Uterus (tissue), 4 donors: ENCODE measurements around the gene GLIS2. TPM values are rescaled to one million over a fixed set of nuclear protein-coding genes. Genes with fewer than 3 reads are reported as not detected.

Source experiments
- DNase-seq, 2 donors: peaks; one replicate each; pipeline ENCODE4 v3.0.0-alpha.2; 2019 to 2020
- H3K27ac ChIP-seq, 2 donors: fragments of 200-600 bp; sonication (generic); 1 replicate in 1 of 2; 2 replicates in 1 of 2; pipeline ENCODE4 v1.5.1; 2016 to 2018
- H3K27me3 ChIP-seq, 2 donors: fragments of 200-600 bp; sonication (generic); one replicate each; pipeline ENCODE4 v1.5.1; 2018 to 2019; ENCODE audit warnings: control low read depth in 1 of 2
- H3K36me3 ChIP-seq, 2 donors: fragments of 200-600 bp; sonication (generic); one replicate each; pipeline ENCODE4 v1.5.1; 2019; ENCODE audit warnings: control low read depth in 1 of 2
- H3K4me1 ChIP-seq, 2 donors: fragments of 200-600 bp; sonication (generic); one replicate each; pipeline ENCODE4 v1.5.1; 2018 to 2019; ENCODE audit warnings: control low read depth in 1 of 2
- H3K4me3 ChIP-seq, 2 donors: fragments of 200-600 bp; sonication (generic); 1 replicate in 1 of 2; 2 replicates in 1 of 2; pipeline ENCODE4 v1.5.1; 2018 to 2019; ENCODE audit warnings: mild to moderate bottlenecking in 1 of 2
- H3K9me3 ChIP-seq, 2 donors: fragments of 200-600 bp; sonication (generic); one replicate each; pipeline ENCODE4 v1.5.1; 2019; ENCODE audit warnings: control low read depth in 1 of 2
- CTCF ChIP-seq, 4 experiments: fragments of 200-600 bp in 2 of 4; fragments of 450-650 bp in 2 of 4; sonication (generic) in 2 of 4; IDR thresholded peaks; one replicate each; pipeline ENCODE4 v1.5.1; 2016 to 2019; ENCODE audit warnings: antibody characterized with exemption in 4 of 4, mild to moderate bottlenecking in 2 of 4, moderate library complexity in 1 of 4
- POLR2A ChIP-seq, 2 donors: fragments of 450-650 bp; IDR thresholded peaks; one replicate each; pipeline ENCODE4 v1.6.1; 2016; ENCODE audit warnings: antibody characterized with exemption in 2 of 2, mild to moderate bottlenecking in 1 of 2, moderate library complexity in 1 of 2
- intact Hi-C: fragments of 100-400 bp; cut with DNase I; formaldehyde crosslinking; loops from one replicate; pipeline ENCODE4 v1.15.1; 2023; ENCODE audit warnings: low total_unique reads
- total RNA-seq, 4 donors: library from RNA; depleted of rRNA in 3 of 4; stranded (reverse); fragments of >200 nt in 3 of 4; gene quantifications; one replicate each; pipeline versions ENCODE4 v1.1.0 to v1.2.4, GENCODE V29; 2014 to 2023
- donor health status: DM: yes; HTN: yes; CAD: no.

The GLIS2 gene
- total RNA-seq, 4 donors from 2014 or later, result 2.9 to 55.8 (median 5.1) TPM

GRCh38 chr16:4375717-4376116 is 59.9 kb downstream of the GLIS2 start:
- peak in 1 of 2 donors; percentile 49 for DNase-seq
- TF ChIP-seq POLR2A (IDR thresholded peaks at IDR 0.05) (no peak), CTCF (IDR thresholded peaks at IDR 0.05) (no peak)
- no peaks in the 10 kb centered on the region for H3K27me3 ChIP-seq
- intact Hi-C loops, result no loop called here
- H3K9me3 ChIP-seq, result no peaks in the 10 kb centered on the region
- peak overlapping the region; percentile 96 to 97 for H3K27ac ChIP-seq
- peaks cover 0 to 43% of the 10 kb centered on the region in 2 donors for H3K4me1 ChIP-seq
- no peaks in the 10 kb centered on the region for H3K36me3 ChIP-seq
- no peak overlapping the region for H3K4me3 ChIP-seq

- Histone ChIP-seq H3K36me3 (no peaks in the 10 kb centered on the region), H3K4me3 (no peak overlapping the region), H3K27ac (peak overlapping the region; percentile 96 to 97), H3K4me1 (peaks cover 0 to 38% of the 10 kb centered on the region in 2 donors), H3K27me3 (no peaks in the 10 kb centered on the region), H3K9me3 (no peaks in the 10 kb centered on the region)
- peak; percentile 92 to 97 for DNase-seq
- intact Hi-C loops, result no loop called here
- TF ChIP-seq CTCF (IDR thresholded peaks at IDR 0.05) (no peak), POLR2A (IDR thresholded peaks at IDR 0.05) (peak in 1 of 2 donors; percentile 35)
Observed at GRCh38 chr16:4376126-4376892, 60.4 kb downstream of the GLIS2 start.

- TF ChIP-seq POLR2A (IDR thresholded peaks at IDR 0.05) (no peak), CTCF (IDR thresholded peaks at IDR 0.05) (no peak)
- intact Hi-C loops, result no loop called here
- no peaks in the 10 kb centered on the region for H3K36me3 ChIP-seq
- H3K4me3 ChIP-seq, result no peak overlapping the region
- H3K27ac ChIP-seq, result peak overlapping the region; percentile 96 to 97
- no peaks in the 10 kb centered on the region for H3K9me3 ChIP-seq
- peak in 1 of 2 donors; percentile 56 for DNase-seq
- H3K4me1 ChIP-seq, result peaks cover 0 to 37% of the 10 kb centered on the region in 2 donors
- H3K27me3 ChIP-seq, result no peaks in the 10 kb centered on the region
Observed at GRCh38 chr16:4376893-4377572, 61.2 kb downstream of the GLIS2 start.

GRCh38 chr16:4377573-4378154 is 61.8 kb downstream of the GLIS2 start:
- TF ChIP-seq CTCF (IDR thresholded peaks at IDR 0.05) (no peak), POLR2A (IDR thresholded peaks at IDR 0.05) (no peak)
- no peaks in the 10 kb centered on the region for H3K9me3 ChIP-seq
- H3K4me3 ChIP-seq, result no peak overlapping the region
- no peaks in the 10 kb centered on the region for H3K36me3 ChIP-seq
- H3K27ac ChIP-seq, result peak overlapping the region; percentile 96 to 97
- intact Hi-C loops, result no loop called here
- H3K4me1 ChIP-seq, result peaks cover 0 to 37% of the 10 kb centered on the region in 2 donors
- DNase-seq, result no peak
- H3K27me3 ChIP-seq, result no peaks in the 10 kb centered on the region
